ENCODE data around the gene EYA2.
"Not testable (repeated sequence)": the region's sequence is repeated elsewhere in the genome, so short reads cannot be mapped to it uniquely, and the experiment has no call there.

EYA2 gene

DNA sequence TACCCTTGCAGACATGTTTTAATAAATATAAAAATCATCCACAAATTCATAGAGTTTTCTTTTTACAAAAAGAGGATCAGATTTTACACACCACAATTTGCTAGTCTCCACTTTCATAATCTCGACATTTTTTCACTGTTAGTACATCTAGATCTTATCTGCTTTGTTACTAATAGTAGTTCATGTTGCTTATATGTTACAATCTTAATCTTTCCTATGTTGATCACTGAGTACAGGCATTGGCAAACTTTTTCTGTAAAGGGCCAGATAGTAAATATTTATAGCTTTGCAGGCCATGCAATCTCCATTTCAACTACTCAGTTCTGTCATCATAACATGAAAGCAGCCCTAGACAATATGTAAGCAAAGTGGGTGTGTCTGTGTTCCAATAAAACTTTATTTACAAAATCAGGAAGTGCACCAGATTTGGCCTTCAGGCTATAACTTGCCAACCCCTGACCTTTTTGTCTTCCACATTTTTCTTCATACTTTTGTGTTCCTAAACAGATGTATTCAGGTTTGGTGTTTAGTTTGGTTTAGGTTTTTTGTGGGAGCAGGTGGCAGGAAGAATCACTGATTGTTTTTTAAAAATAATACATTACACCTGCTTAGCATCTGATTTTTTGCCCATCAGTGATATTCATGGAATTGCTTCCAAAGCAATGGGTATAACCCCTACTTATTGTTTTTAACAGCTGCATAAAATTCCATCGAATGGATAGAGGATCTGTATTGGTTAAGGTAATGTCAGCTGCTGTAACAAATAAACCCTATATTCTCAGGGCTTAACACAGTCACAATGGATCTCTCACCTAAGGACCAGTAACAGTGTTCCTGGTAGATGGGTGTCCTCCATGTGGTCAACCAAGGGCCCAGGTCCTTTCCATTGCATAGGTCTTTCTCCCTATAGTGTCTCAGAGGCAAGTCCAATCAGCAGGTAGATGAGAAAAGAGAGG, 61.2 kb downstream of the EYA2 start:
- no peak for DNase-seq (ENCODE audit: low read depth)

- no peak for DNase-seq (ENCODE audit: low read depth)
These were observed 64.5 kb downstream of the EYA2 start for GRCh38 chr20:46959081-46959692.

DNA sequence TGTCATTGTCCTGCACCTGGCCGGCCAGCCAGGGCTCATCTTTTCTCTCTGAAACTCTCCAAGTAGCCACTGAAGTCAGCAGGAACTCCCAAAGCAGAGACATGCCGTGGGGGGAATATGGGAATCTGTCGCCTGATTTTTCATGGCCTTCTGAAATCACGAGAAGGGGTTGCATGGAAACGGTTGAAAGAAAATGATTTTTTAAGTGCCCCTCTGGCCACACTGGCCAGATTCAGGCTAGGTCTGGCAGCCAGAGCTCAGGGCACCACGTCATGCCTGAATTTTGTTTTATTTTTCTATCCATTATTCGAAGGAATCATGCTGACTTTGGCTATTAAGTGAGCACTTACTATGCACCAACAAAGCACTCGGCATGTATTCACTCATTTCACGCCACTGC, 65.2 kb downstream of the EYA2 start:
- DNase-seq (ENCODE audit: low read depth) = no peak

- no peak for DNase-seq (ENCODE audit: low read depth)
These were observed 65.9 kb downstream of the EYA2 start for GRCh38 chr20:46960536-46960935.

DNA sequence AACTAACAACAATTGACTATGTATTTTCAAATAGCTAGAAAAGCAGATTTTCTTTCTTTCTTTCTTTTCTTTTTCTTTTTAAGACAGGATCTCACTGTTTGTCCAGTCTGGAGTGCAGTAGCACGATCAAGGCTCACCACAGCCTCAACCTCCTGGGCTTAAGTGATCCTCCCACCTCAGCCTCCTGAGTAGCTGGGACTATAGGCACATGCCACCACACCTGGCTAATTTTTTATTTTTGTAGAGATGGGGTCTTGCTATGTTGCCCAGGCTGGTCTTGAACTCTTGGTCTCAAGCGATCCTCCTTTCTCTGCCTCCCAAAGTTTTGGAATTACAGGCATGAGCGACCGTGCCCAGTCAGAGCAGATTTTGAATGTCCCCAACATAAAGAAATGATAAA, 67.3 kb downstream of the EYA2 start:
- DNase-seq (ENCODE audit: low read depth) = not testable (repeated sequence)

DNA sequence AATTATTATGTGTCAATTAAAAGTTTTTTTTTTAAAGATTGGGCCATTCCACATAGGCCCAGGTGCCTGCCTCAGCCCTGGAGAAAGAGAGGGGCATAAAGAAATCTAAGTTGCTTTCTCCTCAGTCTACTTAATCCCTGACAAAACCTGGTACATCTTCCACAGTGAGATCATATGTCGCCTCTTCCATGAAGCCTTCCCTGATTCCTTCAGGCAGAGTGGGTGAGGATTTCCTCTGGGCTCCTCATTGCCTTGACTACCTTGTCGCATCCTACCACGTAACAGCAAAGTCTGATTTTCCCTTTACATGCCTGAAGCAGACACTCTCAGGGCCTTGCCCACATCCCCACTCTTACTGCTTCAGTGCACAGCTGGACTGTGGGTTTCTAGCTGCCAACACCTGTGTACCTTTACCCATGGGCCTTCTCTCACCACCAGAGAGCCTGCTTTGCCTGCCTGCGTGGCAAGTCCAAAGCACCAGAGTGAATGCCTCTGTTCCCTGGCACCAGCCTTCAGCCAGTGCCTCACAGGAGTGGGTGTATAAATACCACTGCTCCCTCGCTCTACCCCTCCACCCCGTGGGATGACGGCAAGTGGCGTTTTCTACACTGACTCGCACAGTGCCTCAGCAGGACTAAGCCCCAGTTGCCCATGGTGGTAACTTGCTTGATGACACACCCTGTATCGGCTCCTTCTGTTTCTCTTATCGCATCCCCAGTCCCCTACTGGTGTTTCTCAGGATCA, 68.0 kb downstream of the EYA2 start:
- DNase-seq (ENCODE audit: low read depth) = no peak

DNA sequence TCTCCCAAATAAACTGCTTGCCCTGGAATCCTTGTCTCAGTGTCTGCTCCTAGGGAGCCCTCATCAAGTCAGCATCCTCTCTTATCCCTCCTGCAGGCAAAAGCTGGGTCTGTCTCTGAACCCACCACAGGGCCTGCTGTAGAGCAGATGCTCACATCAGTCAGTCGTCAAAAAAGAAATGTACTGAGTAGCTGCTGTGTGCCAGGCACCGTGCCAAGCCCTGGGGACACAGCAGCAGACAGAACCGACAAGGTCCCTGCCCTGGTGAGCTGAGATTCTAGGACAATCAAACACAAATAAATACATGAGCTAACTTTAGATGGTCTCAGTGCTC, 68.5 kb downstream of the EYA2 start:
- DNase-seq (ENCODE audit: low read depth) = no peak

DNA sequence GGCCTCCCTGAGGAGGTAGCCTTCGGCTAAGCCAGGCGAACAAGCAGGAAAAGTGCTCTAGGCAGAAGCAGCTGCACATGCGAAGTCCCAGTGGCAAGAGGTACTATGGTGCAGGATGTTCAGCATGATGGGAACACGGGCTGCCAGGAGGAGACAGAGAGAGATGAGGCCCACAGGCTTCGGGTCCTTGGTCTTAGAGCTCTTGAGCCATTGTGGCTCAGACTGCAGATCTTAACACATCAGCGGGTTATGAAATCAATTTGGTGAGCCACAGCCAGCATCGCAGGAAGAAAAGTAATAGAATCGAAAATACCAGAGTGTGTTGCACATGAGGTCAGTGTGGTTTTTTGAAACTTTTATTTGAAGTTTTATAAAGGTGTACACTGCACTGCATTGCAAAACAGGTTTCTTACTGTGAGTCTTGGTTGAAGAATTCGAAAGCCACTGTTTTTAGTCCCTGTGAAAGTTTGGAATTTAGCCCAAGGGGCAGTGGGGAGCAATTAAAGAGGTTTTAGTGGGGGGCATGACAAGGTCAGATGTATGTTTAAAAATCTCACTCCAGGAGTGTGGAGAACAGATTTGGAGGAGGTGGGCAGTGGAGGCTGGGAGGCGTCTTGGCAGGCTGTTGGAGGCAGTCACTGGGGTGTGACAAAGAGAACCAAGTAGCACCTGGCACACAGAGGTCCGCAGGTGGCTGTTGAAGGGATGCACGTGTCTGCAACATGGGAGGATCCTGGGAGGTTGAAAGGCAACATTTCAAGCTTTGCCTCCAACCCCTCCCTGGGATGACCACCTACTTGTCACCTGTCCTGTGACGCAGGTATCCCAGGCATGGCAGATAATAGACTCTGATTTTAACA, 69.3 kb downstream of the EYA2 start:
- DNase-seq (ENCODE audit: low read depth) = no peak

GRCh38 chr20:46964618-46965455, 70.2 kb downstream of the EYA2 start:
- no peak for DNase-seq (ENCODE audit: low read depth)

DNA sequence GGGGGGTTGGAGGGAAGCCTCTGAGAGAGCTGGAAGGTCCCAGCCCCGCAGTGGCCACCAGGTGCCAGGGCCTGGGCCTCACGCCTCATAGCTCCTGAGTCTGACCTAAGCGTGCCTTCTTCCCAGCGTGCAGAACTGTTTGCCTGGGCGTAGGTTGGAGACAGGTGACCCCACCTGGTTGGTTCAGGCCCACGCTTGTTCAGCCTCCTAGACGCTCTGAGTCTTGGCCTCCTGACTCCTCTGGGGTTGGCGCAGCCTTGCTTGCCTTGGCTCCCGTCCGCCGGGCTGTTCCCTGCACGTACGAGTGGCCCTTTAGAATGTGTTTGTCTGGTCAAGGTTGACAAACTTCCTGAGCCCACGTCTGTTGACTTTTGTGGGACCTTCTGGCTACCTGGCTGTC, 70.8 kb downstream of the EYA2 start:
- DNase-seq (ENCODE audit: low read depth) = no peak

GRCh38 chr20:46967646-46968045, 73.0 kb downstream of the EYA2 start:
- no peak for DNase-seq (ENCODE audit: low read depth)

DNA sequence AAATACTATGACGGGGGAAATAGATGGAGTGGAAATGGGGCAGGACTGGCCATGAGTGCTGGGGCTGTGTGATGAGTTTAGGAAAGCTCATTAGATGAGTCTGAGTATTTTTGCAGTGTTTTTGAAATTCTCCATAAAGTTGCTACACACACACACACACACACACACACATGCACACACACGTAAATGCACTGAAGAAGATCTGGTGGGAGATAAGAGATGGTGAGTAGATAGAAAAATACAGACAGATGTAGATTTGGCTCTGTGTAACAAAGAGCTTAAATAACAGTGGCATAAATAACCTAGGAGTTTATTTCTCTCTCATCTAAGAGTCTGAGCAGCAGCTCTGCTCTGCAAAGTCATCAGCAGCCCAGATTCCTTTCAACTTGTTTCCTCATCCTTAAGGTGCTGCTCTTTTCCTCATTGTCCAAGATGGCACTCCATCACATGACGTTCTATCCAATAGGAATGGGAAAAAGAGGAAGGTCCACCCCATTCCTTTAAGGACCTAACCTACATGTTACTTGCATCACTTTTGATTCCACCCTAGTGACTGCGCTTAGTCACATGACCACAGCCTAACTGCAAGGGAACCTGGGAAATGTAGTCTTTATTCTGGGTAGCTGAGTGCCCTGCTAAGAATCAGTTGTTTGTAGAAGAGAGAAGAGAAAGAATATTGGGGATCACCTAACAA, 76.4 kb downstream of the EYA2 start:
- no peak for DNase-seq (ENCODE audit: low read depth)

- no peak for DNase-seq (ENCODE audit: low read depth)
These were observed 79.1 kb downstream of the EYA2 start for GRCh38 chr20:46973766-46974165.

GRCh38 chr20:46974669-46975434, 80.2 kb downstream of the EYA2 start:
- DNase-seq (ENCODE audit: low read depth) = no peak

DNA sequence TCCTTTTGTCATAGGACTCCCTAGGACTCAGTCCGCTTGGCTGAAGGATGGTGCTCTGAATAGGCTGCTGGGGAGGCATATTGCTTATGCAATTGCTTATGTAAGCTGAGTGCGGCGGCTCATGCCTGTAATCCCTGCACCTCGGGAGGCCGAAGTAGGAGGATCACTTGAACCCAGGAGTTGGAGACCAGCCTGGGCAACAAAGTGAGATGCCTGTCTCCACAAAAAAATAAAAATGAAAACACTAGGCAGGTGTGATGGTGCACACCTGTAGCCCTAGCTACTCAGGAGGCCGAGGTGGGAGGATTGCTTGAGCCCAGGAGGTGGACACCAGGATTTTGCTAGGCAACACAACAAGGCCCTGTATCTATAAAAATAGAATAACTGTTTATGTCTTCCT, 81.3 kb downstream of the EYA2 start:
- no peak for DNase-seq (ENCODE audit: low read depth)

- DNase-seq (ENCODE audit: low read depth) = no peak
These were observed 82.6 kb downstream of the EYA2 start for GRCh38 chr20:46977204-46977603.

GRCh38 chr20:46977909-46978588, 83.4 kb downstream of the EYA2 start:
- DNase-seq (ENCODE audit: low read depth) = no peak

GRCh38 chr20:46978951-46979491, 84.4 kb downstream of the EYA2 start:
- DNase-seq (ENCODE audit: low read depth) = no peak
